GM12892 (cell line): ENCODE measurements around the gene PDXDC1.
"Not testable (repeated sequence)": the region's sequence is repeated elsewhere in the genome, so short reads cannot be mapped to it uniquely, and the experiment has no call there.

Source experiments
- POLR2A ChIP-seq: IDR thresholded peaks from 2 replicates; pipeline ENCODE4 v1.6.1; 2011; ENCODE audit warnings: low read depth, low read length, control low read depth
- TAF1 ChIP-seq: IDR thresholded peaks from 2 replicates; pipeline ENCODE4 v1.6.1; 2011; ENCODE audit warnings: low read depth, mild to moderate bottlenecking, control low read depth, low read length, borderline replicate concordance

DNA sequence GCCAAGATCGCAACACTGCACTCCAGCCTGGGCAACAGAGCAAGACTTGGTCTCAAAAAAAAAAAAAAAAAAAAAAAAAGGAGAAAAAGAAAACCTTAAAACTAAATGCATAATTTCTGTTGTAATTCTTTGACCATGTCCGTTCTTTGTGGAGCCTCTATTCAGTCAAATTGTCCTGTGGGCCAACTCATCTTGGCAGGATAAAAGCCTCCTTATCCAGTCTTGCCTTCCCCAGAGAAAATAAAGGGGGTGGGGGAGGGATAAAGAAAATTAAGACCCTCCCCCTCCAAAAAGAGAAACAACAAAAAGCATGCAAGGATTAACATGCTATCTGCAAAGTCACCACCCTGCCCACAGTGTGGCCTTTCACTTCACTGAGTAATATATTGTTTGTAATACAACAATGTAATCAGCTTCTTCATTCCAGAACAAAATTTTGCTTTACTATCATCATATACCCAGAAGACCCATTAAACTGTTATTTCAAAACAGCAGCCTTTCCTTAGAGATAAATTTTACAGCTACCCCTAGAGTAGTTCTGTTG lies 124.6 kb downstream of the PDXDC1 start:
- TF ChIP-seq TAF1, POLR2A: not testable (repeated sequence)
